Fibroblast of lung (primary cell): ENCODE results near the gene KCNK18. TPM values are rescaled to one million over a fixed set of nuclear protein-coding genes. Genes with fewer than 3 reads are reported as not detected.

Experiments
- DNase-seq, 2 donors: peaks; one replicate each; pipeline versions ENCODE4 v3.0.0 to v3.0.0-alpha.2; 2010; ENCODE audit warnings: low read depth in 2 of 2
- H2AFZ ChIP-seq: 2 replicates; pipeline ENCODE4 v1.5.1; 2012; ENCODE audit warnings: low read length, control low read depth, inconsistent platforms
- H3K27ac ChIP-seq: 2 replicates; pipeline ENCODE4 v1.5.1; 2011; ENCODE audit warnings: low read length, control low read depth; ENCODE audit not compliant: insufficient read depth
- H3K27me3 ChIP-seq: 2 replicates; pipeline ENCODE4 v1.5.1; 2011; ENCODE audit warnings: mild to moderate bottlenecking, low read length; ENCODE audit not compliant: control insufficient read depth, insufficient read depth
- H3K36me3 ChIP-seq: 2 replicates; pipeline ENCODE4 v1.5.1; 2011; ENCODE audit warnings: low read length; ENCODE audit not compliant: control insufficient read depth, insufficient read depth
- H3K4me1 ChIP-seq: 2 replicates; pipeline ENCODE4 v1.5.1; 2011; ENCODE audit warnings: low read length; ENCODE audit not compliant: control insufficient read depth, insufficient read depth; ENCODE audit errors: extremely low read depth
- H3K4me2 ChIP-seq: 2 replicates; pipeline ENCODE4 v1.5.1; 2011; ENCODE audit warnings: low read length, control low read depth; ENCODE audit not compliant: insufficient read depth; ENCODE audit errors: extremely low read depth
- H3K4me3 ChIP-seq, 4 experiments: fragments of 200-600 bp in 1 of 4; sonication (generic) in 1 of 4; replicated peaks in 1 of 4; 2 replicates each; pipeline ENCODE4 v1.5.1; 2011 to 2016; ENCODE audit warnings: low read length in 4 of 4, low read depth in 3 of 4, mild to moderate bottlenecking in 3 of 4, control low read depth in 2 of 4, inconsistent platforms in 1 of 4, mixed read lengths in 1 of 4; ENCODE audit not compliant: insufficient read depth in 1 of 4; ENCODE audit errors: control extremely low read depth in 1 of 4
- H3K79me2 ChIP-seq: 2 replicates; pipeline ENCODE4 v1.5.1; 2012; ENCODE audit warnings: mild to moderate bottlenecking, low read length, inconsistent platforms; ENCODE audit not compliant: control insufficient read depth, insufficient read depth
- H3K9ac ChIP-seq: 2 replicates; pipeline ENCODE4 v1.5.1; 2011; ENCODE audit warnings: mild to moderate bottlenecking, low read length, control low read depth; ENCODE audit not compliant: insufficient read depth
- H3K9me3 ChIP-seq: 2 replicates; pipeline ENCODE4 v1.5.1; 2012; ENCODE audit warnings: low read depth, low read length; ENCODE audit not compliant: control insufficient read depth, insufficient read depth
- H4K20me1 ChIP-seq: 2 replicates; pipeline ENCODE4 v1.5.1; 2011; ENCODE audit warnings: low read length; ENCODE audit not compliant: control insufficient read depth, insufficient read depth; ENCODE audit errors: extremely low read depth
- EZH2 ChIP-seq: IDR thresholded peaks from 2 replicates; pipeline ENCODE4 v1.5.1; 2012; ENCODE audit warnings: low read length, control low read depth, mild to moderate bottlenecking; ENCODE audit errors: missing control alignments
- polyA plus RNA-seq, 2 donors: library from polyadenylated mRNA; depleted of rRNA in 1 of 2; stranded (reverse) in 1 of 2; unstranded in 1 of 2; fragments of >200 nt; gene quantifications; 2 replicates each; pipeline ENCODE4 v1.2.1, GENCODE V29; 2011 to 2012; ENCODE audit warnings: missing spikeins in 1 of 2
- total RNA-seq: library from RNA; depleted of rRNA; stranded (reverse); fragments of >200 nt; gene quantifications from 2 replicates; pipeline ENCODE4 v1.2.1, GENCODE V29; 2014
- TF ChIP-seq, protein P1 (sequence below), 2 donors: IDR thresholded peaks in 1 of 2; conservative IDR thresholded peaks in 1 of 2; 1 replicate in 1 of 2; 2 replicates in 1 of 2; pipeline ENCODE4 v1.5.1; 2011 to 2012; ENCODE audit warnings: low read length in 2 of 2, control low read depth in 1 of 2, inconsistent platforms in 1 of 2, low read depth in 1 of 2, mild to moderate bottlenecking in 1 of 2

The KCNK18 gene
- total and polyA plus RNA-seq, 2 donors (not counting 1 experiment from before 2014, with no cell fraction given): not detected

DNA sequence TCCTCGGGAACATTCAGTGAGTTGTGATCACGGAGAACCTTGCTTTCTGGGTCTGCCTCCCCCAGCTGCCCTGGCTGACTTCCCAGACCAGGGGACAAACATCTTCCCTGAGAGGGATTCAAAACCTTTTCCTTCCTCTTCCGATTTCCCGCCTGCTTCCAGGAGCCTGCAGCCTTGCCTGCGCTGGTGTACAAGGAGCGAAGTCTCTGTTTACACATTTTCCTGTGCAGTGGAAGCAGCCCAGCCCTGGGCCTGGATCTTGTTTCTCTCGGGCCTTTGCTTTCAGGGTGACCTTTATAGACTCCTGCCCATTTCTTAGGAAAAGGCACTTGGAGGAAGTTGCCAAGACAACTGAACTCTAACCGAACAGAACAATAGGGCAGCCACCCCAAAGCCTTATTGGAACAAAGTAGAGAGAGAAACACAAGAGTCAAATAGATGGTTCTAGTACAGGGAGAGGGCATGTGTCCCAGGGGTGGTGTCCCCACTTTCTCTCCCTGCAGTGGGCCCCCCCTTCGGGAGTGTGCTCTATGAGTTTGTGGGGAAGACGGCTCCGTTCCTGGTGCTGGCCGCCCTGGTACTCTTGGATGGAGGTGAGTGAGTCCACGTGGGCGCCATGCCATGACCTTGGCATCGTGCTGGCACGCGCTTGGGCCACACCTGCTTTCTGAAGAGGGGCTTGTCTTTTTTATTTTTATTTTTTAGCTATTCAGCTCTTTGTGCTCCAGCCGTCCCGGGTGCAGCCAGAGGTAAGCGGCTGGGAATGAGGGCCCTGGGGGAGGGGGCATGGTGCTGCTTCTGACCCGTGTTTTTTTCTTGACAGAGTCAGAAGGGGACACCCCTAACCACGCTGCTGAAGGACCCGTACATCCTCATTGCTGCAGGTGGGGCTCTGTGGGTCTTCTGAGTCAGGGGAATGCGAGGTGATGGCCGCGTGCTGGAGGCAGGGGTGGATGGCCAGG, 57.8 kb downstream of the KCNK18 start:
- no peaks in the 10 kb centered on the region for H3K9me3 ChIP-seq
- no peaks in the 10 kb centered on the region for H4K20me1 ChIP-seq
- no peak overlapping the region for H3K4me2 ChIP-seq
- DNase-seq: no peak
- H3K36me3 ChIP-seq: no peaks in the 10 kb centered on the region
- H3K4me1 ChIP-seq: no peaks in the 10 kb centered on the region
- H3K4me3 ChIP-seq: no peak overlapping the region
- no peak overlapping the region for H2AFZ ChIP-seq
- TF ChIP-seq, protein P1, sequence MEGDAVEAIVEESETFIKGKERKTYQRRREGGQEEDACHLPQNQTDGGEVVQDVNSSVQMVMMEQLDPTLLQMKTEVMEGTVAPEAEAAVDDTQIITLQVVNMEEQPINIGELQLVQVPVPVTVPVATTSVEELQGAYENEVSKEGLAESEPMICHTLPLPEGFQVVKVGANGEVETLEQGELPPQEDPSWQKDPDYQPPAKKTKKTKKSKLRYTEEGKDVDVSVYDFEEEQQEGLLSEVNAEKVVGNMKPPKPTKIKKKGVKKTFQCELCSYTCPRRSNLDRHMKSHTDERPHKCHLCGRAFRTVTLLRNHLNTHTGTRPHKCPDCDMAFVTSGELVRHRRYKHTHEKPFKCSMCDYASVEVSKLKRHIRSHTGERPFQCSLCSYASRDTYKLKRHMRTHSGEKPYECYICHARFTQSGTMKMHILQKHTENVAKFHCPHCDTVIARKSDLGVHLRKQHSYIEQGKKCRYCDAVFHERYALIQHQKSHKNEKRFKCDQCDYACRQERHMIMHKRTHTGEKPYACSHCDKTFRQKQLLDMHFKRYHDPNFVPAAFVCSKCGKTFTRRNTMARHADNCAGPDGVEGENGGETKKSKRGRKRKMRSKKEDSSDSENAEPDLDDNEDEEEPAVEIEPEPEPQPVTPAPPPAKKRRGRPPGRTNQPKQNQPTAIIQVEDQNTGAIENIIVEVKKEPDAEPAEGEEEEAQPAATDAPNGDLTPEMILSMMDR (conservative IDR thresholded peaks at IDR 0.05 in 1 of 2, IDR thresholded peaks at IDR 0.05 in 1 of 2; ENCODE audit: low read depth in 1 of 2, low read length in 2 of 2): no peak
- TF ChIP-seq EZH2: no peak
- no peaks in the 10 kb centered on the region for H3K79me2 ChIP-seq
- H3K9ac ChIP-seq: no peak overlapping the region
- no peak overlapping the region for H3K27ac ChIP-seq
- no peaks in the 10 kb centered on the region for H3K27me3 ChIP-seq

DNA sequence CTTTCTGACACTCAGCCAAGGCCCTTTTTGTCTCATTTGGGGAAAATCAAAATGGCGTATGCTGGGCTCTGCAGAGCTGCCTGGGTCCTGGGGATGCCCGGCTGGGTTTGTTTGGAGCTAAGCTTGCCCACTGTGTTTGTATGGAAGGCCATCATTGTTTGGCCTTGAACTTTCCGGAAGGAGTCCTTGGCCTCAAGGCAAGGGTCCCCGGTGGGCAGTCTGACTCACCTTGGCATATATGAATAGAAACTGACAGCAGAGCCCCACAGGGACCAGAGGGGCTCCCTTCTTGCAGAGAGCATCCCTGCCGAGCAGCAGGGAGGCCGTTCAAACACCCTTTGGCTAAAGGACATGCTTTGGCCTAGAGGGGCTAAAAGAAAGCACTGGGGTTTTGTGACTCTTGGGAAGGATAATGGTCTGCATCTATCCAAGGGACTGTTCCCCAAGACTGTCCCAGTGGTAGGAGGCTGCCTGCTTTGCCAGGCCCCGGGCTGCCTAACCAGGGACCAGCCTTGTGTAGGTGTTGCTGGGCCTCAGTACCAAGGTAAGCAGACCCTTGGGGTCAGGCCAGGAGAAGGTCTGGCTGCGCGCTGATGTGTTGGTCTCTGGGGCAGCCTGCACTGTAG, 58.7 kb downstream of the KCNK18 start:
- no peak for DNase-seq
- TF ChIP-seq, protein P1 (conservative IDR thresholded peaks at IDR 0.05 in 1 of 2, IDR thresholded peaks at IDR 0.05 in 1 of 2; ENCODE audit: low read depth in 1 of 2, low read length in 2 of 2): no peak
- TF ChIP-seq EZH2: no peak
- H3K36me3 ChIP-seq: no peaks in the 10 kb centered on the region
- no peaks in the 10 kb centered on the region for H3K27me3 ChIP-seq
- no peak overlapping the region for H3K27ac ChIP-seq
- no peak overlapping the region for H3K9ac ChIP-seq
- H3K4me2 ChIP-seq: no peak overlapping the region
- H3K9me3 ChIP-seq: no peaks in the 10 kb centered on the region
- H3K4me3 ChIP-seq: no peak overlapping the region
- H4K20me1 ChIP-seq: no peaks in the 10 kb centered on the region
- no peak overlapping the region for H2AFZ ChIP-seq
- no peaks in the 10 kb centered on the region for H3K79me2 ChIP-seq
- H3K4me1 ChIP-seq: no peaks in the 10 kb centered on the region

DNA sequence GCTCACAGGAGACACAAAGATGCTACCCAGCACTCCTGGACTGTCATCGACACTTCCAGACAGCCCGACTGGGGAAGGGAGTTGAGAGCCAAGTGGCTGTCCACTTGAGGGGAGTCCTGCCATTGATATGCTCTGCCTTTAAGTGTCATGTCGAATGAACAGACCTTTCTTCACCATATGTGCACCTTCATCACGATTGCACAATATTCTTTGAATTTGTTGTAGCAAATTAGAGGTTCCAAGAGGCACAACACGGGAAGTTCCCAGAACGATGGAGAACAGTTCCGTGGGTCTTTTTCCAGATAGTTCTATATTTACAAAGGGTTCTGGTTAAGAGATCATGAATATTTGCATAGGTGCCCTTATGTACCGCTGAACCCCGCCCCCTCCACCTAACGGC, 59.6 kb downstream of the KCNK18 start:
- Histone ChIP-seq H3K9me3 (no peaks in the 10 kb centered on the region), H3K79me2 (no peaks in the 10 kb centered on the region), H4K20me1 (no peaks in the 10 kb centered on the region), H3K27me3 (no peaks in the 10 kb centered on the region), H3K9ac (no peak overlapping the region), H3K27ac (no peak overlapping the region), H3K4me2 (no peak overlapping the region), H3K36me3 (no peaks in the 10 kb centered on the region), H3K4me1 (no peaks in the 10 kb centered on the region), H3K4me3 (no peak overlapping the region), H2AFZ (no peak overlapping the region)
- TF ChIP-seq, protein P1 (conservative IDR thresholded peaks at IDR 0.05 in 1 of 2, IDR thresholded peaks at IDR 0.05 in 1 of 2; ENCODE audit: low read depth in 1 of 2, low read length in 2 of 2): no peak
- TF ChIP-seq EZH2: no peak
- no peak for DNase-seq
